Measurements from ENCODE around the gene PPP1R17. TPM values are rescaled to one million over a fixed set of nuclear protein-coding genes. Genes with fewer than 3 reads are reported as not detected.

Gene PPP1R17
- total RNA-seq, 1 donor from 2014 or later = not detected

DNA sequence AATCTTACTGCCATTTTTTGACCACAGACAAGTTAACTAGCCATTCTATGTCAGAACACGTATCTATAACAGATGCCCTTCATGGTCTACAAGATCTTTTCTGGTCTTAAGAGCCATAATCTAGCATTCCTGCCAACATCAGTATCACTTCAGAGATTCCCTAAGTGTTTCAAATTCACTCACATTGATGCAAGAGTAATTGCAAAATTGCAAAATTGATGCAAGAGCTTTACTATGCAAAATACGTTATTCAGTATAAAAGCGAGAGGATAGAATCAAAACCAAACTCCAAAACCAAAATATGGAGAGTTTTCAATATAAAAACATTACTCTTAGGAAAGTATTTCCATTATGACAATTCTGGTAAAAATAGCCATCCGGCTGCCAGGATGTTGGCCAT, 38.1 kb upstream of the PPP1R17 start:
- Histone ChIP-seq H3K4me2 (no peak overlapping the region), H3K9ac (no peak overlapping the region), H3K36me3 (no peaks in the 10 kb centered on the region), H3F3A (ENCODE audit: low read depth) (peaks cover 6% of the 10 kb centered on the region), H3K79me2 (ENCODE audit: low read depth) (no peaks in the 10 kb centered on the region), H3K4me1 (peaks cover 18% of the 10 kb centered on the region), H3K9me3 (ENCODE audit: low read depth) (no peaks in the 10 kb centered on the region), H3K4me3 (no peak overlapping the region), H2AFZ (replicated peaks) (no peak overlapping the region), H3K27me3 (peaks cover 21% of the 10 kb centered on the region), H3K27ac (no peak overlapping the region), H4K20me1 (ENCODE audit: low read depth) (no peaks in the 10 kb centered on the region)
- no peak overlapping the region for H3K4me3 Mint-ChIP-seq
- H3K4me1 Mint-ChIP-seq = peaks cover 52% of the 10 kb centered on the region
- no peaks in the 10 kb centered on the region for H3K36me3 Mint-ChIP-seq
- DNase-seq (ENCODE audit: low spot score) = no peak
- H3K27me3 Mint-ChIP-seq (ENCODE audit: insufficient read depth, low read depth) = peaks cover 8% of the 10 kb centered on the region
- TF ChIP-seq CTCF (IDR thresholded peaks at IDR 0.05) = no peak
- TF ChIP-seq EZH2 (IDR thresholded peaks at IDR 0.05) = no peak
- no peak for TF ChIP-seq EZH2phosphoT487 (IDR thresholded peaks at IDR 0.05)
- H3K27ac Mint-ChIP-seq = no peak overlapping the region
- no peaks in the 10 kb centered on the region for H3K9me3 Mint-ChIP-seq

- H3K27me3 ChIP-seq = peaks cover 26% of the 10 kb centered on the region
- no peak for DNase-seq (ENCODE audit: low spot score)
- no peaks in the 10 kb centered on the region for H3K9me3 Mint-ChIP-seq
- H3K9ac ChIP-seq = no peak overlapping the region
- no peak overlapping the region for H3K4me3 ChIP-seq
- H4K20me1 ChIP-seq (ENCODE audit: low read depth) = no peaks in the 10 kb centered on the region
- no peaks in the 10 kb centered on the region for H3K36me3 Mint-ChIP-seq
- H3K9me3 ChIP-seq (ENCODE audit: low read depth) = no peaks in the 10 kb centered on the region
- H2AFZ ChIP-seq (replicated peaks) = no peak overlapping the region
- H3K27ac ChIP-seq = no peak overlapping the region
- no peak overlapping the region for H3K4me3 Mint-ChIP-seq
- peaks cover 39% of the 10 kb centered on the region for H3K4me1 Mint-ChIP-seq
- no peaks in the 10 kb centered on the region for H3K36me3 ChIP-seq
- peak overlapping the region; percentile 31 for H3K4me2 ChIP-seq
- H3F3A ChIP-seq (ENCODE audit: low read depth) = peaks cover 6% of the 10 kb centered on the region
- peaks cover 18% of the 10 kb centered on the region for H3K4me1 ChIP-seq
- TF ChIP-seq EZH2 (IDR thresholded peaks at IDR 0.05) = no peak
- TF ChIP-seq CTCF (IDR thresholded peaks at IDR 0.05) = no peak
- no peak for TF ChIP-seq EZH2phosphoT487 (IDR thresholded peaks at IDR 0.05)
- no peaks in the 10 kb centered on the region for H3K79me2 ChIP-seq (ENCODE audit: low read depth)
- no peak overlapping the region for H3K27ac Mint-ChIP-seq
- H3K27me3 Mint-ChIP-seq (ENCODE audit: insufficient read depth, low read depth) = peaks cover 8% of the 10 kb centered on the region
Observed at GRCh38 chr7:31651234-31652062, 35.6 kb upstream of the PPP1R17 start.

- Histone ChIP-seq H3K4me3 (no peak overlapping the region), H3K27me3 (peaks cover 26% of the 10 kb centered on the region), H3K4me1 (peaks cover 18% of the 10 kb centered on the region), H3K4me2 (peak overlapping the region; percentile 31), H3K9ac (no peak overlapping the region), H3K79me2 (ENCODE audit: low read depth) (no peaks in the 10 kb centered on the region), H3K36me3 (no peaks in the 10 kb centered on the region), H2AFZ (replicated peaks) (no peak overlapping the region), H3K27ac (no peak overlapping the region), H3K9me3 (ENCODE audit: low read depth) (no peaks in the 10 kb centered on the region), H4K20me1 (ENCODE audit: low read depth) (no peaks in the 10 kb centered on the region), H3F3A (ENCODE audit: low read depth) (peaks cover 6% of the 10 kb centered on the region)
- Mint-ChIP-seq H3K27me3 (ENCODE audit: insufficient read depth, low read depth) (peaks cover 8% of the 10 kb centered on the region), H3K27ac (no peak overlapping the region), H3K9me3 (no peaks in the 10 kb centered on the region), H3K4me1 (peaks cover 38% of the 10 kb centered on the region), H3K36me3 (no peaks in the 10 kb centered on the region), H3K4me3 (no peak overlapping the region)
- DNase-seq (ENCODE audit: low spot score) = no peak
- no peak for TF ChIP-seq EZH2 (IDR thresholded peaks at IDR 0.05)
- no peak for TF ChIP-seq EZH2phosphoT487 (IDR thresholded peaks at IDR 0.05)
- TF ChIP-seq CTCF (IDR thresholded peaks at IDR 0.05) = no peak
Observed at GRCh38 chr7:31652063-31652326, 35.0 kb upstream of the PPP1R17 start.
